Muscle layer of duodenum (tissue), 2 donors: Measurements from ENCODE around the gene KANK3.
"Not testable (repeated sequence)": the region's sequence is repeated elsewhere in the genome, so short reads cannot be mapped to it uniquely, and the experiment has no call there.

ENCODE experiments used
- H3K27ac ChIP-seq: one replicate; pipeline ENCODE4 v1.7.0; 2013; ENCODE audit warnings: mild to moderate bottlenecking, low read length
- H3K27me3 ChIP-seq: one replicate; pipeline ENCODE4 v1.7.0; 2013; ENCODE audit warnings: low read depth, mild to moderate bottlenecking, control low read depth, low read length
- H3K36me3 ChIP-seq, 2 donors: one replicate each; pipeline ENCODE4 v1.7.0; 2013; ENCODE audit warnings: low read length in 2 of 2, control low read depth in 1 of 2, mild to moderate bottlenecking in 1 of 2; ENCODE audit not compliant: insufficient read depth in 2 of 2, control insufficient read depth in 1 of 2
- H3K4me1 ChIP-seq, 2 donors: one replicate each; pipeline ENCODE4 v1.7.0; 2013; ENCODE audit warnings: low read length in 2 of 2, mild to moderate bottlenecking in 2 of 2, control low read depth in 1 of 2, moderate library complexity in 1 of 2; ENCODE audit not compliant: insufficient read depth in 2 of 2, control insufficient read depth in 1 of 2
- H3K4me3 ChIP-seq, 2 donors: one replicate each; pipeline ENCODE4 v1.7.0; 2013; ENCODE audit warnings: low read length in 2 of 2, low read depth in 1 of 2, mild to moderate bottlenecking in 1 of 2
- H3K9me3 ChIP-seq, 2 donors: one replicate each; pipeline ENCODE4 v1.7.0; 2013; ENCODE audit warnings: low read length in 2 of 2, control low read depth in 1 of 2, mild to moderate bottlenecking in 1 of 2; ENCODE audit not compliant: control insufficient read depth in 1 of 2
- donor health status: healthy.

KANK3 gene

GRCh38 chr19:8342684-8343482, at the start of gene KANK3:
Gene KANK3, minus strand, starts transcription at chr19:8343262. Its CDS starts 5,434 bp downstream, at chr19:8337828.
- no peak within 1 kb of the TSS for H3K27ac ChIP-seq
- peaks cover 0 to 7% of the 10 kb centered on the region in 2 donors for H3K4me1 ChIP-seq
- no peaks in the 10 kb centered on the region for H3K36me3 ChIP-seq
- H3K9me3 ChIP-seq, result no peaks in the 10 kb centered on the region
- H3K27me3 ChIP-seq, result no peaks in the 10 kb centered on the region
- peak within 1 kb of the TSS; percentile 16 to 57 for H3K4me3 ChIP-seq

- Histone ChIP-seq H3K36me3 (no peaks in the 10 kb centered on the region), H3K4me1 (peaks cover 12 to 45% of the 10 kb centered on the region in 2 donors), H3K9me3 (no peaks in the 10 kb centered on the region), H3K27ac (peak overlapping the region; percentile 88), H3K4me3 (peak overlapping the region in 1 of 2 donors; percentile 81), H3K27me3 (no peaks in the 10 kb centered on the region)
These were observed 49.0 kb upstream of the KANK3 start for GRCh38 chr19:8392017-8392591.

- H3K4me3 ChIP-seq, result peak overlapping the region; percentile 47 to 81
- H3K36me3 ChIP-seq, result no peaks in the 10 kb centered on the region
- H3K27me3 ChIP-seq, result no peaks in the 10 kb centered on the region
- peak overlapping the region; percentile 88 for H3K27ac ChIP-seq
- H3K9me3 ChIP-seq, result no peaks in the 10 kb centered on the region
- H3K4me1 ChIP-seq, result peaks cover 12 to 40% of the 10 kb centered on the region in 2 donors
These were observed 48.3 kb upstream of the KANK3 start for GRCh38 chr19:8391198-8392016.

GRCh38 chr19:8390617-8390981, 47.5 kb upstream of the KANK3 start:
- Histone ChIP-seq H3K4me1 (peaks cover 12 to 34% of the 10 kb centered on the region in 2 donors), H3K4me3 (peak overlapping the region; percentile 73 to 81), H3K27me3 (no peaks in the 10 kb centered on the region), H3K36me3 (no peaks in the 10 kb centered on the region), H3K27ac (peak overlapping the region; percentile 87), H3K9me3 (no peaks in the 10 kb centered on the region)

- no peaks in the 10 kb centered on the region for H3K36me3 ChIP-seq
- peaks cover 12 to 34% of the 10 kb centered on the region in 2 donors for H3K4me1 ChIP-seq
These were observed 47.0 kb upstream of the KANK3 start, which contains the start of gene RAB11B for GRCh38 chr19:8389891-8390616. Gene RAB11B, plus strand, starts transcription at chr19:8390360. Its CDS starts 57 bp downstream, at chr19:8390417.

GRCh38 chr19:8388612-8388958, 45.5 kb upstream of the KANK3 start:
- no peaks in the 10 kb centered on the region for H3K9me3 ChIP-seq
- no peaks in the 10 kb centered on the region for H3K27me3 ChIP-seq
- H3K36me3 ChIP-seq, result no peaks in the 10 kb centered on the region
- no peak overlapping the region for H3K27ac ChIP-seq
- no peak overlapping the region for H3K4me3 ChIP-seq
- H3K4me1 ChIP-seq, result peaks cover 12 to 26% of the 10 kb centered on the region in 2 donors

More at GRCh38 chr19:8389891-8390616, 47.0 kb upstream of the KANK3 start, which contains the start of gene RAB11B:
- Histone ChIP-seq H3K27me3 (no peaks in the 10 kb centered on the region), H3K27ac (peak within 1 kb of the TSS; percentile 88), H3K9me3 (no peaks in the 10 kb centered on the region), H3K4me3 (peak within 1 kb of the TSS; percentile 73 to 81)

GRCh38 chr19:8387688-8388611, 44.9 kb upstream of the KANK3 start:
- no peaks in the 10 kb centered on the region for H3K36me3 ChIP-seq
- no peaks in the 10 kb centered on the region for H3K9me3 ChIP-seq
- H3K27ac ChIP-seq, result no peak overlapping the region
- H3K4me3 ChIP-seq, result no peak overlapping the region
- H3K4me1 ChIP-seq, result peaks cover 12 to 20% of the 10 kb centered on the region in 2 donors
- H3K27me3 ChIP-seq, result no peaks in the 10 kb centered on the region

GRCh38 chr19:8386990-8387389, 43.9 kb upstream of the KANK3 start:
- Histone ChIP-seq H3K9me3 (no peaks in the 10 kb centered on the region), H3K36me3 (no peaks in the 10 kb centered on the region), H3K27ac (no peak overlapping the region), H3K4me1 (peaks cover 11 to 13% of the 10 kb centered on the region in 2 donors), H3K4me3 (no peak overlapping the region), H3K27me3 (no peaks in the 10 kb centered on the region)

- H3K27me3 ChIP-seq, H3K27ac ChIP-seq, H3K4me1 ChIP-seq, H3K36me3 ChIP-seq, H3K9me3 ChIP-seq, H3K4me3 ChIP-seq: not testable (repeated sequence)
These were observed 43.4 kb upstream of the KANK3 start for GRCh38 chr19:8386419-8386818.

- H3K4me3 ChIP-seq, H3K4me1 ChIP-seq, H3K36me3 ChIP-seq, H3K27me3 ChIP-seq, H3K27ac ChIP-seq, H3K9me3 ChIP-seq: not testable (repeated sequence)
These were observed 42.5 kb upstream of the KANK3 start for GRCh38 chr19:8385566-8385965.
